A549 (cell line): ENCODE data around the gene IL23A. TPM values are rescaled to one million over a fixed set of nuclear protein-coding genes. Genes with fewer than 3 reads are reported as not detected.
A peak's percentile ranks its signal among the peaks of the same experiment; 100 is the strongest.

Source experiments
- ATAC-seq, 2 experiments: fragments of 200-7000 bp in 1 of 2; fragments of >200 bp in 1 of 2; cut with Nextera tagmentation in 1 of 2; cut with Tn5 transposase in 1 of 2; 3 replicates each; pipeline versions ENCODE4 v1.8.0 to v1.9.1; 2018 to 2020; ENCODE audit warnings: mild to moderate bottlenecking in 1 of 2, moderate library complexity in 1 of 2
- CTCF ChIA-PET: fragments of 300-600 bp; sonication (Branson Sonifier 250); formaldehyde crosslinking; extraction: SDS; loops from one replicate; lab custom pipeline; 2021; ENCODE audit warnings: antibody characterized with exemption, inconsistent platforms; lab: Yijun Ruan, JAX
- POLR2A ChIA-PET: fragments of 350-600 bp; formaldehyde crosslinking; extraction: SDS; loops from one replicate; lab custom pipeline; 2021; ENCODE audit warnings: antibody characterized with exemption, inconsistent platforms; lab: Yijun Ruan, JAX
- DNase-seq, 2 experiments: peaks; one replicate each; pipeline versions ENCODE4 v3.0.0 to v3.0.0-alpha.2; 2011 to 2016; ENCODE audit warnings: low read depth in 1 of 2, low spot score in 1 of 2
- FAIRE-seq: peaks from 2 replicates; lab custom pipeline; 2011; peaks lifted over from hg19 to GRCh38; lab: Jason Lieb, UNC
- H3K27ac ChIP-seq, 2 experiments: fragments of >200 bp; sonication (Bioruptor Twin); formaldehyde crosslinking; 3 replicates each; pipeline ENCODE4 v1.5.1; 2016 to 2017
- H3K4me1 ChIP-seq: fragments of >200 bp; sonication (Bioruptor Twin); formaldehyde crosslinking; 3 replicates; pipeline ENCODE4 v1.6.1; 2016
- H3K4me2 ChIP-seq: fragments of >200 bp; sonication (Bioruptor Twin); formaldehyde crosslinking; 3 replicates; pipeline ENCODE4 v1.6.1; 2016
- H3K4me3 ChIP-seq: fragments of >200 bp; sonication (Bioruptor Twin); formaldehyde crosslinking; 3 replicates; pipeline ENCODE4 v1.5.1; 2016
- H3K9me3 ChIP-seq: fragments of >200 bp; sonication (Bioruptor Twin); formaldehyde crosslinking; 3 replicates; pipeline ENCODE4 v1.6.1; 2016
- E2F6 ChIP-seq: IDR thresholded peaks from 2 replicates; pipeline ENCODE4 v1.6.1; 2012; ENCODE audit warnings: low read depth, borderline replicate concordance
- ELK1 ChIP-seq: fragments of 150-350 bp; IDR thresholded peaks from 2 replicates; pipeline ENCODE4 v1.6.1; 2014; ENCODE audit warnings: low read depth, mild to moderate bottlenecking, low read length
- EP300 ChIP-seq, 2 experiments: fragments of >200 bp; sonication (Bioruptor Twin); formaldehyde crosslinking; IDR thresholded peaks; 2 replicates in 1 of 2; 3 replicates in 1 of 2; pipeline ENCODE4 v1.6.1; 2016 to 2017
- FOXS1 ChIP-seq: fragments of 250-450 bp; sonication (Bioruptor Pico); IDR thresholded peaks from 2 replicates; pipeline ENCODE4 v1.5.0; 2020; ENCODE audit warnings: mild to moderate bottlenecking, moderate library complexity
- HEYL ChIP-seq: fragments of 250-450 bp; sonication (Bioruptor Pico); IDR thresholded peaks from 2 replicates; pipeline ENCODE4 v1.8.0; 2021; ENCODE audit warnings: mild to moderate bottlenecking, moderate library complexity
- HOXA7 ChIP-seq: fragments of 250-450 bp; sonication (Bioruptor Pico); IDR thresholded peaks from 2 replicates; pipeline ENCODE4 v1.5.0; 2020; ENCODE audit warnings: mild to moderate bottlenecking, moderate library complexity
- HOXB5 ChIP-seq: fragments of 250-450 bp; sonication (Bioruptor Pico); IDR thresholded peaks from 2 replicates; pipeline ENCODE4 v1.5.0; 2020; ENCODE audit warnings: mild to moderate bottlenecking, moderate library complexity
- JUNB ChIP-seq: fragments of >200 bp; sonication (Bioruptor Twin); formaldehyde crosslinking; IDR thresholded peaks from 2 replicates; pipeline ENCODE4 v1.6.1; 2016
- MAFK ChIP-seq: fragments of 450-650 bp; IDR thresholded peaks from 2 replicates; pipeline ENCODE4 v1.6.1; 2014; ENCODE audit not compliant: partially characterized antibody
- MAZ ChIP-seq: fragments of 150-350 bp; IDR thresholded peaks from 2 replicates; pipeline ENCODE4 v1.6.1; 2014; ENCODE audit warnings: antibody characterized with exemption, low read depth, low read length, borderline replicate concordance
- MYC ChIP-seq: IDR thresholded peaks from 2 replicates; pipeline ENCODE4 v1.6.1; 2012; ENCODE audit warnings: mild to moderate bottlenecking, inconsistent platforms, low read length, improper control_type of control experiment, borderline replicate concordance
- PHF8 ChIP-seq: fragments of 200-600 bp; sonication (generic); IDR thresholded peaks from 2 replicates; pipeline ENCODE4 v1.6.1; 2016; ENCODE audit warnings: low read depth, mild to moderate bottlenecking, antibody characterized with exemption, moderate library complexity, borderline replicate concordance
- RCOR1 ChIP-seq: fragments of 150-350 bp; IDR thresholded peaks from 2 replicates; pipeline ENCODE4 v1.6.1; 2014; ENCODE audit warnings: antibody characterized with exemption, low read length, low read depth
- WGBS: methylation state at CpG from one replicate; pipeline ENCODE4 v1.1.6; 2017; ENCODE audit errors: missing lambda C conversion rate; 5-methylcytosine and 5-hydroxymethylcytosine counted together
- polyA plus RNA-seq, 4 experiments: library from polyadenylated mRNA; depleted of rRNA in 3 of 4; stranded (reverse); fragments of >200 nt; fragmentation: RNase III in 1 of 4; extraction: RNeasy Plus Mini Kit Qiagen cat#74134 plus additional on column Dnase treatment in 1 of 4; gene quantifications; 2 replicates in 3 of 4; 3 replicates in 1 of 4; pipeline ENCODE4 v1.2.3, GENCODE V29; 2011 to 2017
- TF ChIP-seq, protein P1 (sequence below): fragments of 200-600 bp; sonication (generic); IDR thresholded peaks from 2 replicates; pipeline ENCODE4 v1.6.1; 2016; ENCODE audit warnings: antibody characterized with exemption, mild to moderate bottlenecking, moderate library complexity
- TF ChIP-seq, protein P2 (sequence below): fragments of 450-650 bp; IDR thresholded peaks from 2 replicates; pipeline ENCODE4 v1.6.1; 2014; ENCODE audit warnings: antibody characterized with exemption
- TF ChIP-seq, protein P3 (sequence below): IDR thresholded peaks from 2 replicates; pipeline ENCODE4 v1.6.1; 2012

Gene IL23A
- polyA plus RNA-seq, 2 of the 4 experiments (the other 2 are of a cell fraction): 0.21 to 0.31 TPM

GRCh38 chr12:56298828-56299227 is 39.9 kb upstream of the IL23A start:
- Histone ChIP-seq H3K4me2 (peak overlapping the region; percentile 78), H3K4me1 (peaks cover 23% of the 10 kb centered on the region; the same call in 2 of the 3 replicates), H3K27ac (peak overlapping the region; percentile 90 to 91), H3K9me3 (no peaks in the 10 kb centered on the region), H3K4me3 (peak overlapping the region; percentile 69)
- ChIA-PET CTCF (interaction anchor here (0.9 to 3.5 kb wide), 9 partner anchors 10 to 109 kb away, joined by 3 to 13 read pairs (median 4); partner anchors contain the start of genes ANKRD52, COQ10A, RNF41 and SMARCC2), POLR2A (interaction anchor here (1.0 to 2.9 kb wide), 4 partner anchors 17 to 77 kb away, joined by 3 to 11 read pairs (median 3); partner anchors contain the start of genes ANKRD52, CNPY2 and RNF41)
- TF ChIP-seq MAZ (no peak), HOXA7 (CRISPR knock-in tag) (no peak), HOXB5 (no peak), HEYL (CRISPR knock-in tag) (no peak), MAFK (no peak), ELK1 (no peak), JUNB (no peak)
- TF ChIP-seq, protein P1, sequence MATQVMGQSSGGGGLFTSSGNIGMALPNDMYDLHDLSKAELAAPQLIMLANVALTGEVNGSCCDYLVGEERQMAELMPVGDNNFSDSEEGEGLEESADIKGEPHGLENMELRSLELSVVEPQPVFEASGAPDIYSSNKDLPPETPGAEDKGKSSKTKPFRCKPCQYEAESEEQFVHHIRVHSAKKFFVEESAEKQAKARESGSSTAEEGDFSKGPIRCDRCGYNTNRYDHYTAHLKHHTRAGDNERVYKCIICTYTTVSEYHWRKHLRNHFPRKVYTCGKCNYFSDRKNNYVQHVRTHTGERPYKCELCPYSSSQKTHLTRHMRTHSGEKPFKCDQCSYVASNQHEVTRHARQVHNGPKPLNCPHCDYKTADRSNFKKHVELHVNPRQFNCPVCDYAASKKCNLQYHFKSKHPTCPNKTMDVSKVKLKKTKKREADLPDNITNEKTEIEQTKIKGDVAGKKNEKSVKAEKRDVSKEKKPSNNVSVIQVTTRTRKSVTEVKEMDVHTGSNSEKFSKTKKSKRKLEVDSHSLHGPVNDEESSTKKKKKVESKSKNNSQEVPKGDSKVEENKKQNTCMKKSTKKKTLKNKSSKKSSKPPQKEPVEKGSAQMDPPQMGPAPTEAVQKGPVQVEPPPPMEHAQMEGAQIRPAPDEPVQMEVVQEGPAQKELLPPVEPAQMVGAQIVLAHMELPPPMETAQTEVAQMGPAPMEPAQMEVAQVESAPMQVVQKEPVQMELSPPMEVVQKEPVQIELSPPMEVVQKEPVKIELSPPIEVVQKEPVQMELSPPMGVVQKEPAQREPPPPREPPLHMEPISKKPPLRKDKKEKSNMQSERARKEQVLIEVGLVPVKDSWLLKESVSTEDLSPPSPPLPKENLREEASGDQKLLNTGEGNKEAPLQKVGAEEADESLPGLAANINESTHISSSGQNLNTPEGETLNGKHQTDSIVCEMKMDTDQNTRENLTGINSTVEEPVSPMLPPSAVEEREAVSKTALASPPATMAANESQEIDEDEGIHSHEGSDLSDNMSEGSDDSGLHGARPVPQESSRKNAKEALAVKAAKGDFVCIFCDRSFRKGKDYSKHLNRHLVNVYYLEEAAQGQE: no peak
- FAIRE-seq (no peak), ATAC-seq (no peak), DNase-seq (no peak)
- 80% methylated on average over 5 of the region's 5 CpGs for WGBS

- ChIA-PET CTCF (interaction anchor here (0.9 to 3.5 kb wide), 7 partner anchors 9 to 109 kb away, joined by 3 to 13 read pairs (median 4); partner anchors contain the start of genes ANKRD52, COQ10A, RNF41 and SMARCC2), POLR2A (interaction anchor here (0.6 to 2.9 kb wide), 6 partner anchors 9 to 124 kb away, joined by 3 to 11 read pairs (median 3); partner anchors contain the start of genes ANKRD52, CNPY2 and RNF41)
- ATAC-seq: peak; percentile 27 to 55
- TF ChIP-seq, protein P2, sequence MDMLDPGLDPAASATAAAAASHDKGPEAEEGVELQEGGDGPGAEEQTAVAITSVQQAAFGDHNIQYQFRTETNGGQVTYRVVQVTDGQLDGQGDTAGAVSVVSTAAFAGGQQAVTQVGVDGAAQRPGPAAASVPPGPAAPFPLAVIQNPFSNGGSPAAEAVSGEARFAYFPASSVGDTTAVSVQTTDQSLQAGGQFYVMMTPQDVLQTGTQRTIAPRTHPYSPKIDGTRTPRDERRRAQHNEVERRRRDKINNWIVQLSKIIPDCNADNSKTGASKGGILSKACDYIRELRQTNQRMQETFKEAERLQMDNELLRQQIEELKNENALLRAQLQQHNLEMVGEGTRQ: peak; percentile 66
- no peak for TF ChIP-seq FOXS1 (CRISPR knock-in tag)
- TF ChIP-seq, all 56 proteins: peak for 1
- H3K4me3 ChIP-seq: peak overlapping the region; percentile 69
- no peak for FAIRE-seq
- peaks cover 23% of the 10 kb centered on the region; the same call in 2 of the 3 replicates for H3K4me1 ChIP-seq
- DNase-seq: peak in 1 of 2 experiments; percentile 27
- peak overlapping the region; percentile 78 for H3K4me2 ChIP-seq
- H3K27ac ChIP-seq: peak overlapping the region; percentile 90 to 91
- WGBS: 4% methylated on average over 10 of the region's 10 CpGs
- no peaks in the 10 kb centered on the region for H3K9me3 ChIP-seq
Observed at GRCh38 chr12:56299308-56299852, 39.3 kb upstream of the IL23A start.

GRCh38 chr12:56299853-56300643 is 38.6 kb upstream of the IL23A start, which contains the start of gene CS:
TSS of gene CS (minus strand) at chr12:56300330. CDS start at chr12:56300201, 129 bp downstream.
- Histone ChIP-seq H3K9me3 (no peaks in the 10 kb centered on the region), H3K27ac (peak within 1 kb of the TSS; percentile 90 to 91), H3K4me2 (peak within 1 kb of the TSS; percentile 78), H3K4me3 (peak within 1 kb of the TSS; percentile 69), H3K4me1 (peaks cover 23% of the 10 kb centered on the region; the same call in 2 of the 3 replicates)
- CTCF ChIA-PET: interaction anchor here (0.9 to 3.5 kb wide), 6 partner anchors 32 to 110 kb away, joined by 3 to 13 read pairs (median 4); partner anchors contain the start of genes ANKRD52, COQ10A and SMARCC2
- no peak for FAIRE-seq
- POLR2A ChIA-PET: interaction anchor here (0.6 to 2.9 kb wide), 6 partner anchors 8 to 124 kb away, joined by 3 to 11 read pairs (median 3); partner anchors contain the start of genes ANKRD52, CNPY2 and RNF41
- peak; percentile 94 to 98 for DNase-seq
- WGBS: under 1% methylated on average over 34 of the region's 63 CpGs
- ATAC-seq: peak; percentile 94 to 97
- TF ChIP-seq, protein P1: no peak
- TF ChIP-seq EP300 (IDR thresholded peaks at IDR 0.05) (no peak), RCOR1 (no peak), PHF8 (0 out of 2 replicates have a peak, but pooled peaks have one; percentile 43), E2F6 (peak; percentile 53), MYC (0 out of 2 replicates have a peak, but pooled peaks have one; percentile 52)
- TF ChIP-seq, protein P3, sequence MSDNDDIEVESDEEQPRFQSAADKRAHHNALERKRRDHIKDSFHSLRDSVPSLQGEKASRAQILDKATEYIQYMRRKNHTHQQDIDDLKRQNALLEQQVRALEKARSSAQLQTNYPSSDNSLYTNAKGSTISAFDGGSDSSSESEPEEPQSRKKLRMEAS: peak; percentile 96
